Progenitor cell of endocrine pancreas (in vitro differentiated cells): ENCODE measurements around the gene SLC12A6. TPM values are rescaled to one million over a fixed set of nuclear protein-coding genes. Genes with fewer than 3 reads are reported as not detected.
"Not testable (repeated sequence)": the region's sequence is repeated elsewhere in the genome, so short reads cannot be mapped to it uniquely, and the experiment has no call there.

Experiments used
- DNase-seq: peaks from one replicate; pipeline ENCODE4 v3.0.0; 2021; ENCODE audit warnings: low spot score; ENCODE audit not compliant: unreplicated experiment
- H3K27ac Mint-ChIP-seq: 2 replicates; pipeline ENCODE4 v1.8.0; 2021; ENCODE audit warnings: mild to moderate bottlenecking, moderate library complexity, mixed read lengths
- H3K27me3 Mint-ChIP-seq: 2 replicates; pipeline ENCODE4 v1.8.0; 2021; ENCODE audit warnings: mixed read lengths
- H3K36me3 Mint-ChIP-seq: 2 replicates; pipeline ENCODE4 v1.8.0; 2022; ENCODE audit warnings: mixed read lengths; ENCODE audit not compliant: insufficient read depth
- H3K4me1 Mint-ChIP-seq: 2 replicates; pipeline ENCODE4 v1.8.0; 2021; ENCODE audit warnings: low read depth, mixed read lengths
- H3K4me3 Mint-ChIP-seq: 2 replicates; pipeline ENCODE4 v1.8.0; 2021; ENCODE audit warnings: low read depth, mild to moderate bottlenecking, moderate library complexity, mixed read lengths
- H3K9me3 Mint-ChIP-seq: 2 replicates; pipeline ENCODE4 v1.8.0; 2021; ENCODE audit warnings: low read depth, mixed read lengths
- microRNA-seq: library from miRNA; unstranded; fragments of <30 nt; microRNA quantifications from one replicate; pipeline ENCODE4 v1.1.0, GENCODE V29; 2020; ENCODE audit warnings: borderline number of aligned reads; ENCODE audit not compliant: unreplicated experiment
- total RNA-seq: library from RNA; stranded (reverse); gene quantifications from 2 replicates; pipeline ENCODE4 v1.2.1, GENCODE V29; 2021
- TF ChIP-seq, protein P1 (sequence below): fragments of 200-600 bp; sonication (generic); IDR thresholded peaks from one replicate; pipeline ENCODE4 v1.5.0; 2021; ENCODE audit warnings: antibody characterized with exemption, mild to moderate bottlenecking; ENCODE audit not compliant: unreplicated experiment

SLC12A6 gene
- total RNA-seq, 1 donor from 2014 or later: 30.9 TPM

DNA sequence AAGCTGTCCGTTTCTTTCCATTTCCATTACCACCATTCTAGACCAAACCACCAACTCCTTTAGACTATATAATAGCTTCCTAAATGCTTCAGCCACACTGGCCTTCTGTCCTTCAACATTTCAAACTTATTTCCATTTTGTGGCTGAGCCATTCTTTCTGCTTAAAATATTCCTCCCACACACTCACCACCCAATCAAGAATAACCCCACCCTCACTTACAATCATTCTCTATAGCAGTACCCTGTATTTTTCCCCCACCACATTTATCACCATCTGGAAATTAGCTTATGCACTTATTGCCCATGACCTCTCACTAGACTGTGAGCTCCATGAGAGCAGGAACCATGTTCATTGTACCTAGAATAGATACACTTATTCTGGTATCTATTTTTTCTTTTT, 134.3 kb downstream of the SLC12A6 start:
- H3K27ac Mint-ChIP-seq: peak overlapping the region; percentile 0
- H3K36me3 Mint-ChIP-seq: peaks cover 31% of the 10 kb centered on the region
- no peak for DNase-seq
- no peak overlapping the region for H3K4me3 Mint-ChIP-seq
- H3K27me3 Mint-ChIP-seq: no peaks in the 10 kb centered on the region
- TF ChIP-seq, protein P1, sequence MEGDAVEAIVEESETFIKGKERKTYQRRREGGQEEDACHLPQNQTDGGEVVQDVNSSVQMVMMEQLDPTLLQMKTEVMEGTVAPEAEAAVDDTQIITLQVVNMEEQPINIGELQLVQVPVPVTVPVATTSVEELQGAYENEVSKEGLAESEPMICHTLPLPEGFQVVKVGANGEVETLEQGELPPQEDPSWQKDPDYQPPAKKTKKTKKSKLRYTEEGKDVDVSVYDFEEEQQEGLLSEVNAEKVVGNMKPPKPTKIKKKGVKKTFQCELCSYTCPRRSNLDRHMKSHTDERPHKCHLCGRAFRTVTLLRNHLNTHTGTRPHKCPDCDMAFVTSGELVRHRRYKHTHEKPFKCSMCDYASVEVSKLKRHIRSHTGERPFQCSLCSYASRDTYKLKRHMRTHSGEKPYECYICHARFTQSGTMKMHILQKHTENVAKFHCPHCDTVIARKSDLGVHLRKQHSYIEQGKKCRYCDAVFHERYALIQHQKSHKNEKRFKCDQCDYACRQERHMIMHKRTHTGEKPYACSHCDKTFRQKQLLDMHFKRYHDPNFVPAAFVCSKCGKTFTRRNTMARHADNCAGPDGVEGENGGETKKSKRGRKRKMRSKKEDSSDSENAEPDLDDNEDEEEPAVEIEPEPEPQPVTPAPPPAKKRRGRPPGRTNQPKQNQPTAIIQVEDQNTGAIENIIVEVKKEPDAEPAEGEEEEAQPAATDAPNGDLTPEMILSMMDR: no peak
- H3K9me3 Mint-ChIP-seq: peaks cover 8% of the 10 kb centered on the region
- peaks cover 12% of the 10 kb centered on the region for H3K4me1 Mint-ChIP-seq

DNA sequence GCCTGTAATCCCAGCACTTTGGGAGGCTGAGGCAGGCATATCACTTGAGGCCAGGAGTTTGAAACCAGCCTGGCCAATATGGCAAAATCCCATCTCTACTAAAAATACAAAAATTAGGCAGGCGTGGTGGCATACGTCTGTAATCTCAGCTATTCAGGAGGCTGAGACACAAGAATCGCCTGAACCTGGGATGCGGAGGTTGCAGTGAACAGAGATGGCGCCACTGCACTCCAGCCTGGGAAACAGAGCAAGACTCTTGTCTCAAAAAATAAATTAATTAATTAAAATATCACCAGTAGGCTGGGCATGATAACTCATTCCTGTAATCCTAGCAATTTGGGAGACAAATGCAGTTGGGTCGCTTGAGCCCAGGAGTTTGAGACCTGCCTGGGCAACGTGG, 144.3 kb downstream of the SLC12A6 start:
- DNase-seq, H3K9me3 Mint-ChIP-seq, H3K27ac Mint-ChIP-seq, H3K4me3 Mint-ChIP-seq, H3K4me1 Mint-ChIP-seq, H3K27me3 Mint-ChIP-seq: not testable (repeated sequence)
- H3K36me3 Mint-ChIP-seq: peaks cover 16% of the 10 kb centered on the region

DNA sequence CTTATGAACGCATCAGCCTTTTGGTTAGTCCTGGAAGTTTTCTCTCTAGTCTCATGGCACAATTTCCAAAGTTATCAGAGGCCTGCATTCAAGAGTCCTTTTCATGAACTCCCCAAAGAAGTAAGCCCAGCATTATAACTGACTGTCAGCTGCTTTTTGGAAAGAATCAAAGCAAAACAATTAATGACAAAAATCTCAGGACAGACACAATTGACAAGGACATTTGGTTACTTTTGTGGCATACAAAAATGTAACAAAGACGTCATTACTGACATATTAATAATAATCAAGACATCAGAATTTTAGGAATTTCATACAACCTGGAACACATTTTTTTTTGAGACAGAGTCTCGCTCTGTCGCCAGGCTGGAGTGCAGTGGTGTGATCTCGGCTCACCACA, 148.9 kb downstream of the SLC12A6 start:
- Mint-ChIP-seq H3K4me3 (no peak overlapping the region), H3K4me1 (no peaks in the 10 kb centered on the region), H3K27me3 (no peaks in the 10 kb centered on the region), H3K27ac (no peak overlapping the region), H3K9me3 (peaks cover 5% of the 10 kb centered on the region), H3K36me3 (peaks cover 25% of the 10 kb centered on the region)
- DNase-seq: no peak
- TF ChIP-seq, protein P1: no peak

DNA sequence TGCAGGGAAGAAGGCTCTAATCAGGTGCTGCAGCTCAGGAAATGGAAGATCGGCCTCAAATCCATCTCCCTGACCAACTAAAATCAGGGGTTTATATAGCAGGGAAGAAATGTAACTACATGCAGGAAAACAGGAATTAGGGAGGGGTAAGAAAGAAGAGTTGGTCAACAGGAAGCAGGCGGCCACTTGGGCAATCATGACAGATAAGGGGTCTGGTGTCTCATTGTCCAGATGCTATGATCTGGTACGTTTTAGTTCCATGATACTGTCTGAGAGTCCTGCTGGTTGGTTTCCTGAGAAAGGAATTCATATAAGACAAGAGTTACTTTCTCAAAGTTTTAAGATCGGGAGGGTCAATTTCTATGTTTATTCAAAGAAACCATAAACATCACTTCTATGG, 151.9 kb downstream of the SLC12A6 start:
- Mint-ChIP-seq H3K4me3 (no peak overlapping the region), H3K4me1 (peaks cover 5% of the 10 kb centered on the region), H3K27ac (no peak overlapping the region), H3K27me3 (no peaks in the 10 kb centered on the region), H3K36me3 (peaks cover 30% of the 10 kb centered on the region), H3K9me3 (peaks cover 5% of the 10 kb centered on the region)
- TF ChIP-seq, protein P1: no peak
- no peak for DNase-seq

DNA sequence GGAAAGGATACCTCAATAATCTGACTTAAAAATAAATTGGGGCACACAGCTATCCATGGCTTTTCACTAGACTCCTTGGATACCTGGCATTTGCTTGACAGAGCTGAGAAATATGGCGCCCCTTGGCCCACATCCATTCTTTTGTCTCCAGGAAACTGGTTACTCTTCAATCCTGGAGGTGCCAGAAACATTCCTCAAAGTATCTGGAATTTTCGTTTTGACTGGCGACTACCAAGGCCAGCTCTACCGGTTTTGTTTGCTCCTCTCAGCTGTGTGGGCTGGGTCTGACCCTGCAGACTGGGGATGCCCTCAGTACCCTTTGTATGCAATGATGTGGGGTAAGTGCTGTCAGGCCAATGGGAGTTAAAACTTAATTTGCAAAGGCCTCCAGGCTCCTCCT, 154.6 kb downstream of the SLC12A6 start:
- Mint-ChIP-seq H3K27ac (peak overlapping the region; percentile 56), H3K4me1 (peaks cover 9% of the 10 kb centered on the region), H3K4me3 (no peak overlapping the region), H3K36me3 (peaks cover 27% of the 10 kb centered on the region), H3K9me3 (peaks cover 5% of the 10 kb centered on the region), H3K27me3 (no peaks in the 10 kb centered on the region)
- TF ChIP-seq, protein P1: no peak
- no peak for DNase-seq

Small RNAs within 50 kb of the gene (microRNA-seq; reads per million reads assigned to microRNA genes)
- not detected for gene MIR1233-1

Other genes starting within 250 kb of the SLC12A6 start
- gene EMC7, start 235.9 kb downstream of the SLC12A6 start, total RNA-seq: 31.7 and 32.3 TPM in 2 replicates
- 1.7 and 1.8 TPM in 2 replicates for gene PGBD4, start 235.7 kb downstream of the SLC12A6 start, total RNA-seq
- 63.0 and 71.4 TPM in 2 replicates for gene KATNBL1, start 127.7 kb downstream of the SLC12A6 start, total RNA-seq
- gene EMC4, start 112.8 kb downstream of the SLC12A6 start, total RNA-seq: 97.8 and 101 TPM in 2 replicates
- gene NOP10, start 5.4 kb upstream of the SLC12A6 start, total RNA-seq: 134 and 139 TPM in 2 replicates
- not detected in 2 replicates for gene NUTM1, start 5.5 kb upstream of the SLC12A6 start, total RNA-seq
- 65.7 and 68.2 TPM in 2 replicates for gene LPCAT4, start 29.4 kb upstream of the SLC12A6 start, total RNA-seq
- 160 and 161 TPM in 2 replicates for gene GOLGA8A, start 100.0 kb upstream of the SLC12A6 start, total RNA-seq
- 104 and 123 TPM in 2 replicates for gene GOLGA8B, start 245.9 kb upstream of the SLC12A6 start, total RNA-seq